Esophagus squamous epithelium (tissue), 4 donors: ENCODE results near the gene SCGB2B2.

Experiments used
- POLR2A ChIP-seq, 4 donors: fragments of 450-650 bp; IDR thresholded peaks; one replicate each; pipeline ENCODE4 v1.6.1; 2017; ENCODE audit warnings: antibody characterized with exemption in 4 of 4, mild to moderate bottlenecking in 4 of 4, moderate library complexity in 3 of 4
- TF ChIP-seq, protein P1 (sequence below), 6 experiments: fragments of 450-650 bp in 4 of 6; fragments of 200-600 bp in 2 of 6; sonication (generic) in 2 of 6; IDR thresholded peaks; one replicate each; pipeline ENCODE4 v1.5.1; 2016 to 2019; ENCODE audit warnings: antibody characterized with exemption in 6 of 6, mild to moderate bottlenecking in 4 of 6, moderate library complexity in 4 of 6

GRCh38 chr19:34667349-34668076 lies 9.4 kb downstream of the SCGB2B2 start:
- TF ChIP-seq, protein P1, sequence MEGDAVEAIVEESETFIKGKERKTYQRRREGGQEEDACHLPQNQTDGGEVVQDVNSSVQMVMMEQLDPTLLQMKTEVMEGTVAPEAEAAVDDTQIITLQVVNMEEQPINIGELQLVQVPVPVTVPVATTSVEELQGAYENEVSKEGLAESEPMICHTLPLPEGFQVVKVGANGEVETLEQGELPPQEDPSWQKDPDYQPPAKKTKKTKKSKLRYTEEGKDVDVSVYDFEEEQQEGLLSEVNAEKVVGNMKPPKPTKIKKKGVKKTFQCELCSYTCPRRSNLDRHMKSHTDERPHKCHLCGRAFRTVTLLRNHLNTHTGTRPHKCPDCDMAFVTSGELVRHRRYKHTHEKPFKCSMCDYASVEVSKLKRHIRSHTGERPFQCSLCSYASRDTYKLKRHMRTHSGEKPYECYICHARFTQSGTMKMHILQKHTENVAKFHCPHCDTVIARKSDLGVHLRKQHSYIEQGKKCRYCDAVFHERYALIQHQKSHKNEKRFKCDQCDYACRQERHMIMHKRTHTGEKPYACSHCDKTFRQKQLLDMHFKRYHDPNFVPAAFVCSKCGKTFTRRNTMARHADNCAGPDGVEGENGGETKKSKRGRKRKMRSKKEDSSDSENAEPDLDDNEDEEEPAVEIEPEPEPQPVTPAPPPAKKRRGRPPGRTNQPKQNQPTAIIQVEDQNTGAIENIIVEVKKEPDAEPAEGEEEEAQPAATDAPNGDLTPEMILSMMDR (IDR thresholded peaks at IDR 0.05), result no peak
- TF ChIP-seq POLR2A (IDR thresholded peaks at IDR 0.05), result no peak
